Muscle of leg (tissue), 11 donors: Measurements from ENCODE around the gene CDH9. TPM values are rescaled to one million over a fixed set of nuclear protein-coding genes. Genes with fewer than 3 reads are reported as not detected.

Source experiments
- DNase-seq: peaks from one replicate; pipeline ENCODE4 v3.0.0; 2013
- H3K27ac ChIP-seq: one replicate; pipeline ENCODE4 v1.5.1; 2013; ENCODE audit warnings: mild to moderate bottlenecking, low read length, control low read depth
- H3K27me3 ChIP-seq: one replicate; pipeline ENCODE4 v1.6.1; 2013; ENCODE audit warnings: low read length; ENCODE audit not compliant: control insufficient read depth, insufficient read depth
- H3K36me3 ChIP-seq: one replicate; pipeline ENCODE4 v1.6.1; 2013; ENCODE audit warnings: low read length; ENCODE audit not compliant: control insufficient read depth, insufficient read depth
- H3K4me1 ChIP-seq: one replicate; pipeline ENCODE4 v1.6.1; 2013; ENCODE audit warnings: low read length; ENCODE audit not compliant: control insufficient read depth, insufficient read depth
- H3K4me3 ChIP-seq: one replicate; pipeline ENCODE4 v1.5.1; 2013; ENCODE audit warnings: low read length, control low read depth
- H3K9me3 ChIP-seq: replicated peaks from 2 replicates; pipeline ENCODE4 v1.6.1; 2013; ENCODE audit warnings: low read depth, low read length; ENCODE audit not compliant: control insufficient read depth
- WGBS: methylation state at CpG from one replicate; pipeline ENCODE4 v1.1.5; 2013; ENCODE audit warnings: missing lambda C conversion rate; ENCODE audit not compliant: insufficient coverage; 5-methylcytosine and 5-hydroxymethylcytosine counted together
- polyA plus RNA-seq, 8 donors: library from polyadenylated mRNA; unstranded; fragments of 120-200 nt; gene quantifications; one replicate each; pipeline versions ENCODE4 v1.2.1 to v1.2.3, GENCODE V29; 2013; ENCODE audit warnings: inconsistent platforms in 1 of 8, low replicate concordance in 1 of 8; ENCODE audit not compliant: insufficient read length in 8 of 8, insufficient read depth in 1 of 8
- total RNA-seq: library from RNA; stranded (reverse); fragments of 120-200 nt; gene quantifications from one replicate; pipeline ENCODE4 v1.2.4, GENCODE V29; 2013

CDH9 gene
- total and polyA plus RNA-seq, 9 donors: 0.18 to 0.21 TPM; not detected in 7

DNA sequence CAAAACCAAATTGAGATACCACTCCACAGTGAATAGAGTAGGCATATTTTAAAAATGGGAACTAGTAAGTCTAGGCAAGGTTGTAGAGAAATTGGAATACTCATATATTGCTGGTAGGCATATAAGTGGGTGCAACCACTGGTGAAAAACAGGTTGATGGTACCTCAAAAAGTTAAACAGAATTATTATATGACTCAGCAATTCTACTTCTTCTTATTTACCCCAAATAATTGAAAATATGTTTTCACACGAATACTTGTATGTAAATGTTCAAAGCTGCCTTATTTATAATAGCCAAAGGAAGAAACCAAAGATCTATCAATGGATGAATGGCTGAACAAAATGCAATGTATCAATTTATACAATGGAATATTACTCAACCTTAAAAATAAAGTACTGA, 79.1 kb downstream of the CDH9 start:
- no peak for DNase-seq
- Histone ChIP-seq H3K4me3 (no peak overlapping the region), H3K4me1 (no peaks in the 10 kb centered on the region), H3K27me3 (no peaks in the 10 kb centered on the region), H3K9me3 (peaks cover 7% of the 10 kb centered on the region), H3K27ac (no peak overlapping the region), H3K36me3 (no peaks in the 10 kb centered on the region)
- no CpG with 5 or more reads among the region's 1 CpG for WGBS

DNA sequence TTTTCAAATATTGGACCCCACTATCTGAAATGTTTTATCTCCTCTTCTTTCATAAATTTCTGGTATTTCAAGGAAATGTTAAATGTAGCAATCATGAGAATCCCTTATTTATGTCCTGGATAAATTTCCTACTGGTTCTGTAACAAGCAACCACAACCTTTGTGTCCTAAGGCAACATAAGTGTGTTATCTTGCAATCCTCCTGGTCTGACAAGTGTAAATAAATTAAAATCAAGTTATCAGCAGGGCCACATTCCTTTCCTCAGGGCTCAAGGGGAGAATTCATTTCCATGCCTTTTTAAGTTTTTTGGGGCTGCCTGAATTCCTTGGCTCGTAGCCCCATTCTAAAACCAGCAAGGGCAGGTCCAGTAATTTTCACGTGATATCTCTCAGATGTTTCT, 83.2 kb downstream of the CDH9 start:
- no CpG with 5 or more reads among the region's 2 CpGs for WGBS
- DNase-seq: no peak
- H3K9me3 ChIP-seq: peaks cover 7% of the 10 kb centered on the region

DNA sequence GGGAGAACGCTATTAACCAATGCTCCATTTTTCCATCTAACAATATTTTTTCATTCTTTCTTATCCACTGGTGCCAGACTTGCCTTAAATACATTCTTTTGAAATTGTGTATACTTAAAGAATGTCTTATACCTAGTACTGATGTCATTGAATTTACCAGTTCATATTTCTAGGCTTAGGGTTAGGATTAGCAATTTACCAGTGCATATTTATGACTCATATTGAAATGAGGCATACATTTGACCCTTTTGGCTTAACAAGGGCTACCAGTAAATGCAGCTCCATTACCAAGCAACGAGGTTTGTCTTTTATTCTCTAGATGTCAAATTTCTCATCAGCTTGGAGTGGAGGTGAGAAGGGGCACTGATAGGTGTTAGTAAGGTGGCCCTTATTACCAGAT, 89.5 kb downstream of the CDH9 start:
- H3K4me1 ChIP-seq: no peaks in the 10 kb centered on the region
- no peaks in the 10 kb centered on the region for H3K27me3 ChIP-seq
- DNase-seq: no peak
- H3K27ac ChIP-seq: no peak overlapping the region
- no peaks in the 10 kb centered on the region for H3K36me3 ChIP-seq
- WGBS: no CpG with 5 or more reads among the region's 2 CpGs
- H3K4me3 ChIP-seq: no peak overlapping the region
- peaks cover 3% of the 10 kb centered on the region for H3K9me3 ChIP-seq

More for the DNA sequence above, 83.2 kb downstream of the CDH9 start:
- Histone ChIP-seq H3K36me3 (no peaks in the 10 kb centered on the region), H3K4me3 (no peak overlapping the region), H3K4me1 (no peaks in the 10 kb centered on the region), H3K27ac (no peak overlapping the region), H3K27me3 (no peaks in the 10 kb centered on the region)

DNA sequence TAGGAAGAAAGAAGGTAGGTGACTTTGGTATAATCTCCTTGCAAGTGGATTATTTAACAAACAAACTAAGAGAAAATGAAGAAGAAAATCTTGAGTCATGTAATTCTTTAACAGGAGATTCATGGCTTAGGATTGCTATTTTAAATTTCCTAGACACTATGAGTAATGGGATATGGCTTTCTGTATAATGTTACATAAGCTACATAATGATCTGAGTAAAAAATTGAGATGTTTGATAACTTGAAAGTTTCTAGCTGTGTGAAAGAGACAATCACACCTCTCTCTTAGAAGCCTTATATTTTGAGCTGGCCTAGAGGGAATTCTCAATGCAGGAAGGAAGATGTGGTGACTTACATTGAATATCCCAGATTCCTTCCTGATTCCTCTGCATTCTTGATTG, 92.5 kb downstream of the CDH9 start:
- no peak overlapping the region for H3K4me3 ChIP-seq
- H3K27ac ChIP-seq: no peak overlapping the region
- H3K9me3 ChIP-seq: peaks cover 3% of the 10 kb centered on the region
- DNase-seq: no peak
- H3K4me1 ChIP-seq: no peaks in the 10 kb centered on the region
- H3K36me3 ChIP-seq: no peaks in the 10 kb centered on the region
- H3K27me3 ChIP-seq: no peaks in the 10 kb centered on the region

DNA sequence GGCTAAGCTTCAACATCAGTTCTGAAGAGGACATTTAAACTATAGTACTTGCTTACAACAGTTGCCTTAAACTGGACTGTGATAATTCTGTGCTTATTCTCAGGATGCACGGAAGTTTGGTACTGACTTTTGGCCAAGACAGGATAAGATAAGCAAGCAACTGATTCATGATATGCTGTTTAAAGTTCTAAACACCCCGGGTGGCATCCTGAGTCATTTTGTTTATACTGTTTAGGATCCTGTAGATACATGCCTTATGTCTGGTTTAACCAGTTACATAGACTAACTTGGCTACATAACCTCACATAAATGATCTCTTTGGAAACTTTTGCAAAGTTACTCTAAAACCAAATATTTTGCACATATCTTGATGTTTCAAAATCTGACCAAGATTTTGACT, 95.9 kb downstream of the CDH9 start:
- WGBS: 100% methylated on average over 1 of the region's 2 CpGs
- Histone ChIP-seq H3K9me3 (peaks cover 2% of the 10 kb centered on the region), H3K36me3 (no peaks in the 10 kb centered on the region), H3K27ac (no peak overlapping the region), H3K4me3 (no peak overlapping the region), H3K4me1 (no peaks in the 10 kb centered on the region), H3K27me3 (no peaks in the 10 kb centered on the region)
- no peak for DNase-seq

DNA sequence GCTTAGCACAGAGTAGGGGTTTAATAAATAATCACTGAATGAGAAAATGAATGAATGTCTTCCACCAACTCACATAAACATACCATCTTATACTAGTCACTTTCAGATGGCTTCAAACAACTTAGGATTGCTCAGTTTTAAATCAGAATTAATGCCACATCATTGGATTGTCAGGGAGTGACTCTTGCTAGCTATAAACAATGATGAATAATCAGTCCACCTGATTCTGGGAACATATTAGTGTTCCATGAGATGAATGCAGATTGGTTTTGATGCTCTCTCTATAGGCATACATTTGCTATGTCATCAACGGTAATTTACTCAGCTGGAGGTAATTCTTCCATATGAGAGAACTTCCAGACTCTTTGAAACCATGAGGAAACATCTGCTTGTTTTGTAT, 97.4 kb downstream of the CDH9 start:
- H3K27ac ChIP-seq: no peak overlapping the region
- H3K9me3 ChIP-seq: no peaks in the 10 kb centered on the region
- no peak overlapping the region for H3K4me3 ChIP-seq
- H3K4me1 ChIP-seq: no peaks in the 10 kb centered on the region
- H3K36me3 ChIP-seq: no peaks in the 10 kb centered on the region
- no peaks in the 10 kb centered on the region for H3K27me3 ChIP-seq
- no peak for DNase-seq
- WGBS: 83% methylated on average over 1 of the region's 1 CpG

DNA sequence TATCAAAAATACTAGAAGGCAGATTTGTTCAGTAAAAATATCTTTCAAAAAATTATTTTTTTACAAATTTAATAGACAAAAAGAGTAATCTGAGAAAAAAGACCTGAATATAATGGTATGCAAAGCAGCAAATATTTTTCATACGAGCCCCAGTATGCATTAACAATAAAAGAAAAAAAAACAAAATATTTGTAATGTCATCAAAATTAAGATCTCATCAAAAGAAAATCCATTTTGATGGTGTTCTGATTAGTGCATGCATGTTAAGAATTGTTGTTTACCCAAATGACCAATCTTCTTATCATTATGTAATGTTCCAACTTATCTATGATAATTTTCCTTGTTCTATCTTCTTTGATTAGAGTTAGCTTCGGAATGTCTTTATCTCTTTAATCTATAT, 106.1 kb downstream of the CDH9 start:
- Histone ChIP-seq H3K9me3 (peaks cover under 1% of the 10 kb centered on the region), H3K4me1 (no peaks in the 10 kb centered on the region), H3K36me3 (no peaks in the 10 kb centered on the region), H3K4me3 (no peak overlapping the region), H3K27ac (no peak overlapping the region), H3K27me3 (no peaks in the 10 kb centered on the region)
- DNase-seq: no peak
- WGBS: no CpG with 5 or more reads among the region's 2 CpGs

DNA sequence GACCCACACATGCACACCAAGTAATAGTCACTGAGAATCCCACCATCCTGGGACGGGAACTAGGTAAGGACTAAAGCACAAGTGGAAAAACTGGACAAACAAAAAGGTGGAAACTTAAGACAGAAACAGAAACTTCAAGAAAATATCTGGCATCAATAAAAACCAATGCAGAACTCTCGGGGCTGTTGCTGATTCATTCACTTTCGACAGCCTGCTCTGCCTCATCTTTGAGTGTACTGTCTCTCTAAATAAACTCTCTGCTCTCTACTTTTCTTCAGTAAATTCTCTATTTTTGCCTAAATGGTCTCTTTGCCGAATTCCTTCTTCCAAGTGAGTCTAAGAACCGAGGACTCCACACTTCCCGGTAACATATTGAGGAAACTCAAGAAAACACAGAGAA, 116.9 kb downstream of the CDH9 start:
- Histone ChIP-seq H3K4me3 (no peak overlapping the region), H3K27me3 (no peaks in the 10 kb centered on the region), H3K36me3 (no peaks in the 10 kb centered on the region), H3K27ac (no peak overlapping the region), H3K9me3 (peaks cover 13% of the 10 kb centered on the region), H3K4me1 (no peaks in the 10 kb centered on the region)
- DNase-seq: no peak
- WGBS: 68% methylated on average over 2 of the region's 6 CpGs

DNA sequence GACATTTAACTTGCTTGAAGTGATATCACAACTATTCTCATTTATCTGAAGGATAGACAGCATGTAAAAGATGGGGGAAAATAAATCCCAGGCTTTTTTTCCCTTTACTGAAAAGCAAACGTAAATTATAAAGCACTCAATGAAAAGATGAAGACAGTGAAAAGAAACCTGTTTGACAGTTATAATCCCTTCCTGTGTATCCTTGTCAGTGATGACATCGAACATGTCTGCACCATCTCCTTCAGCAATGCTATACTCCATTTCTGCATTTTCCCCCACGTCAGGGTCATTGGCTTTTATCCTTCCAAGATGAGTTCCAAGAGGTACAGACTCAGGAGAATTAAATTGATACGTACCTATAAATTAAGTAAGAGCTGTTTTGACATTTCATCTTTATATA, 134.9 kb downstream of the CDH9 start:
- no peak overlapping the region for H3K27ac ChIP-seq
- no peaks in the 10 kb centered on the region for H3K27me3 ChIP-seq
- no peaks in the 10 kb centered on the region for H3K36me3 ChIP-seq
- H3K4me1 ChIP-seq: no peaks in the 10 kb centered on the region
- no CpG with 5 or more reads among the region's 4 CpGs for WGBS
- no peaks in the 10 kb centered on the region for H3K9me3 ChIP-seq
- no peak for DNase-seq
- H3K4me3 ChIP-seq: no peak overlapping the region

DNA sequence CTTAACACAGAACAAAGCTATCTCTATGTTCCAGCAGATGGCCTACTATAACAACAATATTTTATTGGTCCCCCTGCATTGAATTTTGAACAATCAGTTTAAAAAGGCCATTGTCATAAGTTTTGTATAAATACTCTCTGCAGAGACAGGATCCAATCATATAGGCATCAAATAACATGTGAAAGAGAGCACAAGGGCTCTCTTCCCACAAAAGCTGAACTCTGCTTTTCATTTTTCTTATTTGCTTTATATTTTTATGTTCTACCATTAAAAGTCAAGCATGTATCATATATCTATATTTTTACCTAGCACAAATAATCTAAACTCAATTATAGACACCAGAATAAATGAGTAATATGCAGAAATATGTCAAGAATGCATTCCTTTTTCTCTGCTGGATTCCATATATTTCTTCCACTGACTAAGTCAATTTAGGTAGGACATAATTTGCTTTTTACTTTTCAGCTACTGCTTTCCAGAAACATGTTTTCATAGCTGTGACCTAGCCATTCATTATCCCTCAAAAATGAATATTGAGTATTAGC, 143.6 kb downstream of the CDH9 start:
- Histone ChIP-seq H3K4me1 (no peaks in the 10 kb centered on the region), H3K27me3 (no peaks in the 10 kb centered on the region), H3K4me3 (no peak overlapping the region), H3K27ac (no peak overlapping the region), H3K36me3 (no peaks in the 10 kb centered on the region), H3K9me3 (no peaks in the 10 kb centered on the region)
- DNase-seq: no peak

DNA sequence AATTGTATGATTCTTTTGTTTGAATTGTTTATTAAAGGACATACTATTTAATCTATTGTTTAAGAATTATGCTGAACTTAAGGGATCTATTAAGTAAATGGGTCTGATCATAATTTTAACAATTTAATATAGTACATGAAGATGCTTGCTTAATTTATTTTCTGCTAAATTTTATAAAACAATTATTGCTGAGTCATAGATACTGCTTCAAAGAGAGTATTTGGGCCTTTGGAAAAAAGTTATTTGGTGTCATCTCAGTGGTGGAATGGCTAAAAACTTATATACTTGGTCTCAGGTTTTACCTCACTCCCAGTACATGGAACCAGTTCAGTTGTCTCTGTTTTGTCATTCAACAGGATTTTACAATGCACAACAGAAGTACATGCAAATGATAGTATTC, 145.3 kb downstream of the CDH9 start:
- Histone ChIP-seq H3K4me1 (no peaks in the 10 kb centered on the region), H3K27me3 (no peaks in the 10 kb centered on the region), H3K36me3 (no peaks in the 10 kb centered on the region), H3K9me3 (no peaks in the 10 kb centered on the region), H3K4me3 (no peak overlapping the region), H3K27ac (no peak overlapping the region)
- DNase-seq: no peak
